KMS-11 (cell line): ENCODE results near the gene EDN2.

Source experiments
- H2AFZ ChIP-seq: fragments of 200-600 bp; sonication (generic); 2 replicates; pipeline ENCODE4 v1.6.1; 2016; ENCODE audit warnings: antibody characterized with exemption, mixed run types, low read depth
- H3K27ac ChIP-seq: fragments of 200-600 bp; sonication (generic); 2 replicates; pipeline ENCODE4 v1.6.1; 2016; ENCODE audit warnings: mild to moderate bottlenecking, mixed run types
- H3K27me3 ChIP-seq: fragments of 200-600 bp; sonication (generic); 2 replicates; pipeline ENCODE4 v1.6.1; 2017; ENCODE audit warnings: mild to moderate bottlenecking, low read depth, mixed run types, moderate library complexity; ENCODE audit not compliant: insufficient read depth
- H3K36me3 ChIP-seq: fragments of 200-600 bp; sonication (generic); 2 replicates; pipeline ENCODE4 v1.6.1; 2017; ENCODE audit warnings: mild to moderate bottlenecking, mixed run types; ENCODE audit not compliant: insufficient read depth
- H3K4me1 ChIP-seq: fragments of 200-600 bp; sonication (generic); 2 replicates; pipeline ENCODE4 v1.6.1; 2016; ENCODE audit warnings: mild to moderate bottlenecking, low read depth, mixed run types; ENCODE audit not compliant: poor library complexity, severe bottlenecking
- H3K4me2 ChIP-seq: fragments of 200-600 bp; sonication (generic); 2 replicates; pipeline ENCODE4 v1.7.0; 2016; ENCODE audit warnings: mild to moderate bottlenecking, mixed run types
- H3K4me3 ChIP-seq: fragments of 200-600 bp; sonication (generic); IDR thresholded peaks from 2 replicates; pipeline ENCODE4 v1.6.1; 2017; ENCODE audit warnings: low read depth, low read length, mixed read lengths; ENCODE audit not compliant: insufficient read depth
- H3K79me2 ChIP-seq: fragments of 200-600 bp; sonication (generic); 2 replicates; pipeline ENCODE4 v1.6.1; 2016; ENCODE audit warnings: low read depth, mixed run types; ENCODE audit not compliant: insufficient read depth
- H3K9ac ChIP-seq: fragments of 200-600 bp; sonication (generic); 2 replicates; pipeline ENCODE4 v1.6.1; 2016; ENCODE audit warnings: mild to moderate bottlenecking, mixed run types
- H4K20me1 ChIP-seq: fragments of 200-600 bp; sonication (generic); 2 replicates; pipeline ENCODE4 v1.6.1; 2016; ENCODE audit warnings: mild to moderate bottlenecking, mixed run types; ENCODE audit not compliant: insufficient read depth
- CTCF ChIP-seq: fragments of 200-600 bp; sonication (generic); conservative IDR thresholded peaks from 2 replicates; pipeline ENCODE4 v1.6.1; 2017; ENCODE audit warnings: low read depth, mild to moderate bottlenecking, antibody characterized with exemption, low read length, moderate library complexity, mixed read lengths

The EDN2 gene

GRCh38 chr1:41437011-41437355 lies 47.5 kb downstream of the EDN2 start:
- no peak for TF ChIP-seq CTCF

GRCh38 chr1:41436281-41437010 lies 48.0 kb downstream of the EDN2 start:
- Histone ChIP-seq H3K36me3 (no peaks in the 10 kb centered on the region), H3K4me1 (peaks cover 8% of the 10 kb centered on the region), H4K20me1 (no peaks in the 10 kb centered on the region), H3K27me3 (no peaks in the 10 kb centered on the region; the same call in 1 of the 2 replicates), H3K4me2 (no peak overlapping the region), H3K27ac (no peak overlapping the region), H3K4me3 (no peak overlapping the region), H3K79me2 (no peaks in the 10 kb centered on the region), H2AFZ (no peak overlapping the region), H3K9ac (no peak overlapping the region)
- TF ChIP-seq CTCF, result no peak

More at GRCh38 chr1:41437011-41437355, 47.5 kb downstream of the EDN2 start:
- H3K36me3 ChIP-seq, result no peaks in the 10 kb centered on the region
- no peak overlapping the region for H3K4me3 ChIP-seq
- peaks cover 8% of the 10 kb centered on the region for H3K4me1 ChIP-seq
- H3K79me2 ChIP-seq, result no peaks in the 10 kb centered on the region
- no peak overlapping the region for H2AFZ ChIP-seq
- no peak overlapping the region for H3K27ac ChIP-seq
- no peaks in the 10 kb centered on the region; the same call in 1 of the 2 replicates for H3K27me3 ChIP-seq
- H3K9ac ChIP-seq, result no peak overlapping the region
- H3K4me2 ChIP-seq, result no peak overlapping the region
- no peaks in the 10 kb centered on the region for H4K20me1 ChIP-seq

- Histone ChIP-seq H3K4me1 (peaks cover 16% of the 10 kb centered on the region), H3K79me2 (no peaks in the 10 kb centered on the region), H3K36me3 (no peaks in the 10 kb centered on the region), H3K27me3 (no peaks in the 10 kb centered on the region; the same call in 1 of the 2 replicates), H3K9ac (no peak overlapping the region), H4K20me1 (no peaks in the 10 kb centered on the region), H3K27ac (no peak overlapping the region), H2AFZ (no peak overlapping the region), H3K4me2 (no peak overlapping the region), H3K4me3 (no peak overlapping the region)
- TF ChIP-seq CTCF, result no peak
Observed at GRCh38 chr1:41435570-41436178, 48.8 kb downstream of the EDN2 start.

GRCh38 chr1:41434748-41435449 lies 49.6 kb downstream of the EDN2 start:
- Histone ChIP-seq H3K79me2 (no peaks in the 10 kb centered on the region), H3K4me1 (peaks cover 23% of the 10 kb centered on the region), H3K27me3 (no peaks in the 10 kb centered on the region; the same call in 1 of the 2 replicates), H4K20me1 (no peaks in the 10 kb centered on the region), H3K36me3 (no peaks in the 10 kb centered on the region), H3K4me3 (no peak overlapping the region), H2AFZ (no peak overlapping the region), H3K27ac (no peak overlapping the region), H3K4me2 (no peak overlapping the region), H3K9ac (no peak overlapping the region)
- TF ChIP-seq CTCF, result no peak
